GM23248 (cell line): ENCODE data around the gene MTCP1.

Experiments
- EZH2 ChIP-seq: fragments of 200-600 bp; sonication (generic); IDR thresholded peaks from 2 replicates; pipeline ENCODE4 v1.6.1; 2018; ENCODE audit warnings: antibody characterized with exemption, mild to moderate bottlenecking; ENCODE audit not compliant: insufficient read depth, poor library complexity, severe bottlenecking
- EZH2phosphoT487 ChIP-seq: fragments of 200-600 bp; sonication (generic); IDR thresholded peaks from 2 replicates; pipeline ENCODE4 v1.6.1; 2018; ENCODE audit warnings: antibody characterized with exemption, moderate library complexity, mild to moderate bottlenecking, low read depth; ENCODE audit not compliant: insufficient read depth

- TF ChIP-seq EZH2 (no peak), EZH2phosphoT487 (no peak)
Observed at GRCh38 chrX:155108427-155108826, 37.5 kb upstream of the MTCP1 start.
